GM21381 (cell line): ENCODE data around the gene DBP.

ENCODE experiments used
- ATAC-seq: cut with Tn5 transposase; IDR thresholded peaks from one replicate; pipeline ENCODE4 v1.9.1; 2021; ENCODE audit warnings: mild to moderate bottlenecking, moderate library complexity; ENCODE audit not compliant: unreplicated experiment

DBP gene

DNA sequence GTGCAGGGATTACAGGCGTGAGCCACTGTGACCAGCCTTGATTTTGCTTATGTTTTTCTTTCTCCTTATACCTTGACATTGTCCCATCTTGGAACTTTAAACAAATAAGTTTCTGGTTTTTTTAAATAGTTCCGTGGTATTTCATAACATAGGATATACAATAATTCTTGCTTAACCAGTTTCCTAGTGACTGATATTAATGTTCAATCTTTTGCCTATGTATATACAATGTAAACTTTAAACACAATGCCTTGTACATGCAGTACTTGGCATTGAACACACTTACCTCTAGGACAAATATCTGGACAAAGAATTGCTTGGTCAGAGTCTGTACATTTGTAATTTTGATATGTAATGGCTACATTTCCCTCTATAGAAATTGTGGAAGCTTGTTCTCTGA is 55.0 kb downstream of the DBP start:
- ATAC-seq: no peak
